Measurements from ENCODE around the gene MORC2. TPM values are rescaled to one million over a fixed set of nuclear protein-coding genes. Genes with fewer than 3 reads are reported as not detected.
A peak's percentile ranks its signal among the peaks of the same experiment; 100 is the strongest.

The MORC2 gene
- total and polyA plus RNA-seq, 10 donors: 18.2 to 24.7 (median 22.0) TPM

GRCh38 chr22:30925667-30926066, 42.9 kb downstream of the MORC2 start:
- H3K9me3 ChIP-seq: no peaks in the 10 kb centered on the region
- H3K4me3 ChIP-seq: no peak overlapping the region
- no peak overlapping the region for H3K27ac ChIP-seq
- intact Hi-C loops (cut with DNase I; ENCODE audit: low total_unique reads): loop anchor here (10.0 kb wide), 1 partner anchor 161 kb away; no protein-coding TSS in a partner anchor
- TF ChIP-seq POLR2AphosphoS5 (IDR thresholded peaks at IDR 0.05) (no peak), POLR2A (IDR thresholded peaks at IDR 0.05) (no peak), CTCF (IDR thresholded peaks at IDR 0.05 in 8 of 11, conservative IDR thresholded peaks at IDR 0.05 in 3 of 11) (no peak)
- H3K4me1 ChIP-seq: peaks cover under 1 to 20% (median 12%) of the 10 kb centered on the region in 6 donors
- no peaks in the 10 kb centered on the region for H3K27me3 ChIP-seq (replicated peaks in 1 of 7)
- H3K36me3 ChIP-seq: peaks cover 0 to 68% (median 46%) of the 10 kb centered on the region in 6 donors
- 89 to 96% (median 93%) methylated on average over 4 to 5 of the region's 5 CpGs for WGBS, 5 donors
- DNase-seq: no peak

DNA sequence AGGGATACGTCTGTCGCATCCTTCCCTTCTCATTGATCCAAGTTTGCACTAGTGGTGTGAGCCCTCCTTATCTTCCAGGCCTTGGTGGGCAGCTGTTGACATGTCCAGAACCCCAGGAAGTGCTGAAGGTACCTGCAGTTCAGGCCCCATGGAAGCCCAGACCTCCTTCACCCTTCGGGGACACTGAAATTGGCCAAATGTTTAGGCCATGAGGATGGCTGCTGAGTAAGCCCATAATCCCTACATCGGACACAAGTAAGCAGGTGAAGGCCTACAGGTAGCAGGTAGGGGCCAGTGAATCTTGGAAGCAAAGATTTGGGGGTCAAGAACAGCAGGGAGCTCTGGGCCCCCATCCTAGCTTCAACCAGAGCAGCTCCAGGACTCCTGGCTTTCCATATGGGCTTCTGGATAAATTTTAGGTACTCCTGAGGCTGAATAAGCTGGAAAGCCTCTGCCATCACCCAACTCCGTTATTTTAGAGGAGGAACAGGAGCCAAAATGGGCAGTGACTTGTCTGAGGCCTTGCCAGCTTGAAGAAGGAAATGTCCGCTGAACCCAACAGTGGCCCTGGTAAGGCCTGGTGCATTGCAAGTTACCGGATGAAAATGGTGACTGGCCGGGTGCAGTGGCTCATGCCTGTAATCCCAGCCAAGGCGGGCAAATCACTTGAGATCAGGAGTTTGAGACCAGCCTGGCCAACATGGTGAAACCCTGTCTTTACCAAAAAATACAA, 45.2 kb downstream of the MORC2 start:
- no peaks in the 10 kb centered on the region for H3K27me3 ChIP-seq (replicated peaks in 1 of 7)
- no peak overlapping the region for H3K27ac ChIP-seq
- no peak overlapping the region for H3K4me3 ChIP-seq
- WGBS, 5 donors: 88 to 97% (median 96%) methylated on average over 8 to 9 of the region's 9 CpGs
- no peak for DNase-seq
- no peaks in the 10 kb centered on the region for H3K9me3 ChIP-seq
- H3K4me1 ChIP-seq: peaks cover 3 to 29% (median 21%) of the 10 kb centered on the region in 6 donors
- intact Hi-C loops (cut with DNase I; ENCODE audit: low total_unique reads): loop anchor here (10.0 kb wide), 1 partner anchor 159 kb away; no protein-coding TSS in a partner anchor
- peaks cover 0 to 45% (median 30%) of the 10 kb centered on the region in 6 donors for H3K36me3 ChIP-seq
- TF ChIP-seq POLR2AphosphoS5 (IDR thresholded peaks at IDR 0.05): peak in 1 of 3 donors; percentile 4
- TF ChIP-seq POLR2A (IDR thresholded peaks at IDR 0.05): no peak

GRCh38 chr22:30922151-30922611, 46.4 kb downstream of the MORC2 start:
- DNase-seq: peak; percentile 91
- intact Hi-C loops (cut with DNase I; ENCODE audit: low total_unique reads): loop anchor here (10.0 kb wide), 1 partner anchor 157 kb away; no protein-coding TSS in a partner anchor

DNA sequence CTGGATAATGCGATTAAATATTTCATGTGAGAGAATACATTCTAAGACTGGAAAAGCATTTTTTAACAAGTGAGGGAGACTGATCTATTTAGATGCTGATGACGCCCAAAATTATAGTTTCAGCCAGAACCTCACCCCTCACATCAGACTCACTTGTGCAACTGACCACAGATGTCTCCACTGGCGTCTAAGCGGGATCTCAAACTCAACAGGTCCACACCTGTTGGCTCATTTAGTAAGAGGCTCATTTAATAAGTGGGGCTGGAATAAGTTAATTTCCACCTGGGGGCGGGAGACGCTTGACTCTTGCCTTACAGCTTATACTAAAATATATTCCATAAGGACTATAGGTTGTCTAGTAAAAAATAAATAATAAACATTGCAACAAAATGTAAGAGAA, 47.5 kb downstream of the MORC2 start:
- 53 to 68% (median 65%) methylated on average over 6 of the region's 6 CpGs for WGBS, 5 donors
- Histone ChIP-seq H3K36me3 (peaks cover 0 to 23% (median 8%) of the 10 kb centered on the region in 6 donors), H3K4me3 (peak overlapping the region in 6 of 8 donors; percentile 35 to 60 (median 40)), H3K27me3 (replicated peaks in 1 of 7) (no peaks in the 10 kb centered on the region), H3K27ac (peak overlapping the region in 5 of 8 donors; percentile 62 to 72 (median 67)), H3K4me1 (peaks cover 3 to 29% (median 21%) of the 10 kb centered on the region in 6 donors), H3K9me3 (peaks cover 0 to 6% (median 2%) of the 10 kb centered on the region in 8 donors)
- no peak for DNase-seq
- intact Hi-C loops (cut with DNase I; ENCODE audit: low total_unique reads): loop anchor here (2.0 to 10.0 kb wide), 2 partner anchors 156 to 286 kb away; partner anchors contain the start of gene SLC35E4
- TF ChIP-seq CTCF (IDR thresholded peaks at IDR 0.05 in 8 of 11, conservative IDR thresholded peaks at IDR 0.05 in 3 of 11) (no peak), POLR2AphosphoS5 (IDR thresholded peaks at IDR 0.05) (no peak), POLR2A (IDR thresholded peaks at IDR 0.05) (no peak)

More at GRCh38 chr22:30922151-30922611, 46.4 kb downstream of the MORC2 start:
- Histone ChIP-seq H3K4me1 (peaks cover 3 to 29% (median 21%) of the 10 kb centered on the region in 6 donors), H3K36me3 (peaks cover 0 to 33% (median 19%) of the 10 kb centered on the region in 6 donors), H3K9me3 (no peaks in the 10 kb centered on the region), H3K27me3 (replicated peaks in 1 of 7) (no peaks in the 10 kb centered on the region), H3K27ac (peak overlapping the region in 7 of 8 donors; percentile 24 to 72 (median 62)), H3K4me3 (peak overlapping the region; percentile 29 to 60 (median 38))
- WGBS, 5 donors: 42 to 61% (median 47%) methylated on average over 34 of the region's 34 CpGs
- peak; percentile 84 to 90 (median 87) for TF ChIP-seq POLR2AphosphoS5 (IDR thresholded peaks at IDR 0.05)
- TF ChIP-seq CTCF (IDR thresholded peaks at IDR 0.05 in 8 of 11, conservative IDR thresholded peaks at IDR 0.05 in 3 of 11): peak in 2 of 11 experiments; percentile 8 to 9
- TF ChIP-seq POLR2A (IDR thresholded peaks at IDR 0.05): no peak
